Activated CD8-positive, alpha-beta memory T cell treated with anti-CD3 and anti-CD28 coated beads for 36 hours (primary cell): ENCODE measurements around the gene CNGA2. TPM values are rescaled to one million over a fixed set of nuclear protein-coding genes. Genes with fewer than 3 reads are reported as not detected.

Source experiments
- CTCF ChIA-PET: fragments of 350-600 bp; sonication (Branson Sonifier 250); formaldehyde crosslinking; loops from one replicate; lab custom pipeline; 2021; ENCODE audit warnings: antibody characterized with exemption; lab: Charles Lee
- POLR2A ChIA-PET: fragments of 350-600 bp; sonication (Branson Sonifier 250); formaldehyde crosslinking; loops from one replicate; lab custom pipeline; 2021; ENCODE audit warnings: antibody characterized with exemption; lab: Charles Lee
- total RNA-seq, 2 experiments: library from RNA; stranded (reverse); gene quantifications; one replicate each; pipeline ENCODE4 v1.2.3, GENCODE V29; 2021

Gene CNGA2
- total RNA-seq, 2 experiments from 2014 or later = not detected

DNA sequence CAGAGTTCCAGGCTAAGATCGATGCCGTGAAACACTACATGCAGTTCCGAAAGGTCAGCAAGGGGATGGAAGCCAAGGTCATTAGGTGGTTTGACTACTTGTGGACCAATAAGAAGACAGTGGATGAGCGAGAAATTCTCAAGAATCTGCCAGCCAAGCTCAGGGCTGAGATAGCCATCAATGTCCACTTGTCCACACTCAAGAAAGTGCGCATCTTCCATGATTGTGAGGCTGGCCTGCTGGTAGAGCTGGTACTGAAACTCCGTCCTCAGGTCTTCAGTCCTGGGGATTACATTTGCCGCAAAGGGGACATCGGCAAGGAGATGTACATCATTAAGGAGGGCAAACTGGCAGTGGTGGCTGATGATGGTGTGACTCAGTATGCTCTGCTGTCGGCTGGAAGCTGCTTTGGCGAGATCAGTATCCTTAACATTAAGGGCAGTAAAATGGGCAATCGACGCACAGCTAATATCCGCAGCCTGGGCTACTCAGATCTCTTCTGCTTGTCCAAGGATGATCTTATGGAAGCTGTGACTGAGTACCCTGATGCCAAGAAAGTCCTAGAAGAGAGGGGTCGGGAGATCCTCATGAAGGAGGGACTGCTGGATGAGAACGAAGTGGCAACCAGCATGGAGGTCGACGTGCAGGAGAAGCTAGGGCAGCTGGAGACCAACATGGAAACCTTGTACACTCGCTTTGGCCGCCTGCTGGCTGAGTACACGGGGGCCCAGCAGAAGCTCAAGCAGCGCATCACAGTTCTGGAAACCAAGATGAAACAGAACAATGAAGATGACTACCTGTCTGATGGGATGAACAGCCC lies 9.3 kb downstream of the CNGA2 start:
- ChIA-PET CTCF (no interaction called here), POLR2A (no interaction called here)

DNA sequence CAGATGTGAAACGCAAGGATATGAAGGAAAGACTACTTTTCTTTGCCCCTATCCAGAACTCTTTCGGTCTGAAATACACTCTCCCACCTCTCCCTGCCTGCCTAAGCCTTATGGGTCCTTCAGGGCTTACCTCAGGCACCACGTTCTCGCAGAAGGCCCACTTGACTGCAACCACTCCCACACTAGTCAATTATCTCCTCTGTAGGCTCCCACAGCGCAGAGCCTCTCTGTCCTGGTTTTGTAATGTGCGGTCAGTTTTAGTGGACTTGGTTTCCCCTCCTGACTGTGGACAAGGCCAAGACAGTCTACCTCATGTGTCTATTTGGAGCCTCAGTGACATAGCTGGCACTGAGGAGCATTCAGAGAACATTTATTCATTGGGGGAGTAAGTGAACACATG lies 11.1 kb downstream of the CNGA2 start:
- POLR2A ChIA-PET = no interaction called here
- CTCF ChIA-PET = no interaction called here

DNA sequence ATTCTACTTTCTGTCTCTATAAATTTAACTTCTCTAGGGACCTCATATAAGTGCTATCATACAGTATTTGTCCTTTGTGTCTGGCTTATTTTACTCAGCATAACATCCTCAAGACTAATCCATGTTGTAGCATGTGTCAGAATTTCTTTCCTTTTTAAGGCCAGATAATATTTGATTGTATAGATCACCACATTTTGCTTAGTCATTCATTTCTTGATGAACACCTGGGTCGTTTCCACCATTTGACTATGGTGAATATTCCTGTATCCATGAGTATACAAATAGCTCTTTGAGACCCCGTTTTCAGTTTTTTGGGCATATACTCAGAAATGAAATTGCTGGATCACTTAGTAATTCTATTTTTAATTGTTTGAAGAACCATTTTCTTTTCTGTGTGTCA lies 12.0 kb downstream of the CNGA2 start:
- CTCF ChIA-PET = no interaction called here
- POLR2A ChIA-PET = no interaction called here

DNA sequence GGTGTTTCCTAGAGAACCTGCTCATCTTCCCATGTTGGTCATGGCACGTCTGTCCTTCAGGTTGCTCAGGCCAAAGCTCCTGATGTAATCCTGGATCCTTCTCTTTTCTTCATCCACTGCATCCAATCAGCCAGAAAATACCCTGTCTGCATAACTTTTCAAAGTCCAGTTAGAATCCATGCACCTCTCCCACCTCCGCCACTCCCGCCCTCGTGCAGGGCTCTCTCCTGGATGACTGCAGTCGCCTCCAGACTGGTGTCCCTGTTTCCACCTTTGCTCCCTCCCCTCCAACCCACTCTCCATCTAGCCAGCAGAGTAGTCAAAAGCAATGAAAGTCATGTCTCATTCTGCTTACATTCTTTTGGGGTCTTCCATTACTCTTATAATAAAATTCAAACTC lies 16.0 kb downstream of the CNGA2 start:
- POLR2A ChIA-PET = no interaction called here
- CTCF ChIA-PET = no interaction called here

GRCh38 chrX:151752847-151753246 lies 18.3 kb downstream of the CNGA2 start:
- ChIA-PET POLR2A (no interaction called here), CTCF (no interaction called here)

GRCh38 chrX:151753313-151754046 lies 18.9 kb downstream of the CNGA2 start:
- CTCF ChIA-PET = no interaction called here
- POLR2A ChIA-PET = no interaction called here

DNA sequence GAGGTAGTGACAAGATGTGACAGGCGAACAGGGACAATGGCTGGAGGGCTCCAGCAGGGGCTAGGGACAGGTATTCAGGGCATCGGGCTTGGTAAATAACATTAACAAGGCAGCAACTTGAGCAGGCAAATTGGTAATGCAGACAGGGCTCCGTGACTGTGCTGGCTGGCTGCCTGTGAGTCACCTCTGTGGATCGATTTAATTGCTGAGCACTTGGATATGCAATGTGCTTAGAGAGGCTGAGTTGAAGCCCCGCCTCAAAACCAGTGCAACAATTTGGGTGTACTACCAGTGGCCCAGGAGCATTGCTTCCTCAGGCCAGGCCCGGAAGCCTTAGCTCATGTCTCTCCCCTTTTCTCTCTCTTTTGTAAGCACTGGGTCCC lies 19.5 kb downstream of the CNGA2 start:
- ChIA-PET CTCF (no interaction called here), POLR2A (no interaction called here)

DNA sequence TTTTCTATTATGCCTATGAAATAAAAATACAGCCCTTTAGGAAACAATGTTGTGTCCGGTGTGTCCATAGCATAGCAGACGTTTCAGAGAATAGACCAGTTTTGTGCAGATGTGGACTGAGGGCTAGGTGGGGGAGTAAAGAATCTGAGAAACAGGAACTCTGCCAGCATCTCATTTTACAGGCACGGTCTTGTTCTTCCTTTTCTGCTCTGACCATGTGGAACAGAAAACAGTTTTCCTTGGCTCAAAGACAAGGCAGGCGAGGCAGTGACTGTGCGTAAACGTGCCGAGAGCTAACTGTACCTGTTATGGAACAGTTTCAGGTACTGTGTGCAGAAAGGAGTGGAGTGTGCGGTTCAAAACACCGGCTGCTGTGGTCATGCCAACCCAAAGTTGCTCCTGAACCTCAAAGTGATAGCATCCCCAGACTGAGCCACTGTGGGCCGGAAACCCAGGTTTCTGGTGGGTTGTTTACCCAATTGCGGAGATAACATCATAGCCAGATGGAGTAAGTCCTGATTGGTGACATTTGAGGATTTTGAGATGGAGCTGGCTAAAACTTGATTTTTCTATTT lies 20.2 kb downstream of the CNGA2 start:
- CTCF ChIA-PET = no interaction called here
- POLR2A ChIA-PET = interaction anchor here (0.6 kb wide), 1 partner anchor 147 kb away, joined by 4 read pairs; no protein-coding TSS in a partner anchor

GRCh38 chrX:151759041-151759708 lies 24.6 kb downstream of the CNGA2 start:
- ChIA-PET CTCF (no interaction called here), POLR2A (no interaction called here)

GRCh38 chrX:151762802-151763201 lies 28.3 kb downstream of the CNGA2 start:
- ChIA-PET POLR2A (no interaction called here), CTCF (no interaction called here)

DNA sequence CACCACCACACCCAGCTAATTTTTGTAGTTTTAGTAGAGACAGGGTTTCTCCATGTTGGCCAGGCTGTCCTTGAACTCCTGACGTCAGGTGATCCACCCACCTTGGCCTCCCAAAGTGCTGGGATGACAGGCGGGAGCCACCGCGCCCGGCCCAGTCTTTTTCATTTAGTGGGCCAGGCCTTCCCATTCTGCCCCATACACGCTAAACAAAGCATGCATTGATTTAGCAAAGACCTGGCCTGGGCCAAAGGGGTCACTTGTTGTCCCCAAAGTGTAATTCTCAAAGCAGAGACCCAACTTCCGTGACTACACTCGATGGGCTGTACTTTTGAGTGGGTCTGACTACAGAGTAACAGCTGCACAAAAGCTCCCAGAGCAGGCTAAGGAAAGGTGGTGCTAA lies 29.2 kb downstream of the CNGA2 start:
- ChIA-PET POLR2A (no interaction called here), CTCF (no interaction called here)

DNA sequence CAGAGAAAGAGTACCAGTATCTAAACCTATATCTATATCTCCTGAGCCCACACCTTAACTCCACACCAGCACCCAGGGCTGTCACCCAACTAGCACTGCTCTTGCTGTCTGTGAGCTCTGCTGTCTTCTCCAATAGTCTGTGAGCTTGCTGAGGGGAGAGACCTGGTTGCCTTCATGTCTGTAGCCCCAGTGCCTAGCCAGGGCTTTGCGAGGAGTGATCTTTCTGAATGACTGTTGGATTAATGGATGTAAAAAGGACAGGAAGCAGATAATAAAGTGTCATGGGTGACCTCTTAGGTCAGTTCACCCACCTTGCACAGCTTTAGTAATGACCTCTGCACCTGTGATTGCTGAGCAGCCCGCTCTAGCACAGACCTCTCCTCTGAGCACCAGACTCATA lies 30.5 kb downstream of the CNGA2 start:
- ChIA-PET POLR2A (no interaction called here), CTCF (no interaction called here)

- ChIA-PET CTCF (no interaction called here), POLR2A (no interaction called here)
Observed at GRCh38 chrX:151771726-151772125, 37.2 kb downstream of the CNGA2 start.

GRCh38 chrX:151773434-151773833 lies 38.9 kb downstream of the CNGA2 start:
- POLR2A ChIA-PET = no interaction called here

DNA sequence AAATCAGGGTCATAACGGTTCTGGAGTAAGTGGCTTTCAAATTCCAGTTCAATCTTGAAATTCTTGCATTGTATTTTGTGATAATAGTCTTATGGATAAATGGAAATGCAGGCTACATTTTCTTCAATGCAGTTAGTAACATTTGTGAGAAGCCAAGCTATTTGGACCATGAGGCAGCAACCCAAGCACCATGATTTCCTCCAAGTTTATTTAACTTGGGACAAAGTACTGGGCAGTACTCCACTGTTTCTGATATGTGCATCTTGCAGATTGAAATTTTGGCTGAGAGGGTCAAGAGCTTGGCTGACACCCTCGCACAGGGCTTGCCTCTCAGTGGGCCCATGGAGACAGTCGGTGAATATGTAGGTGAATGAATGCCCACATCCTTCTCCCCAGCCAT lies 39.9 kb downstream of the CNGA2 start:
- ChIA-PET POLR2A (no interaction called here), CTCF (no interaction called here)

More at GRCh38 chrX:151773434-151773833, 38.9 kb downstream of the CNGA2 start:
- CTCF ChIA-PET = no interaction called here

GRCh38 chrX:151776181-151776731 lies 41.7 kb downstream of the CNGA2 start:
- POLR2A ChIA-PET = no interaction called here

GRCh38 chrX:151776936-151777335 lies 42.4 kb downstream of the CNGA2 start:
- CTCF ChIA-PET = no interaction called here
- POLR2A ChIA-PET = no interaction called here

More at GRCh38 chrX:151776181-151776731, 41.7 kb downstream of the CNGA2 start:
- CTCF ChIA-PET = no interaction called here

GRCh38 chrX:151779258-151779657 lies 44.7 kb downstream of the CNGA2 start:
- ChIA-PET CTCF (no interaction called here), POLR2A (no interaction called here)

GRCh38 chrX:151780621-151781020 lies 46.1 kb downstream of the CNGA2 start:
- ChIA-PET POLR2A (no interaction called here), CTCF (no interaction called here)
